Heart left ventricle (tissue), 16 donors: ENCODE measurements around the gene TMEM184B. TPM values are rescaled to one million over a fixed set of nuclear protein-coding genes. Genes with fewer than 3 reads are reported as not detected.

Source experiments
- ATAC-seq, 4 donors: fragments of 200-7000 bp; cut with Tn5 transposase; one replicate each; pipeline ENCODE4 v1.9.1; 2020 to 2022; ENCODE audit warnings: moderate library complexity in 4 of 4, mild to moderate bottlenecking in 3 of 4, moderate number of reproducible peaks in 1 of 4
- DNase-seq, 5 donors: peaks; one replicate each; pipeline ENCODE4 v3.0.0-alpha.2; 2020
- H3K27ac ChIP-seq, 12 donors: fragments of 200-600 bp; sonication (generic) in 4 of 12; one replicate each; pipeline versions ENCODE4 v1.5.0 to v1.8.0; 2016 to 2022; ENCODE audit warnings: mild to moderate bottlenecking in 2 of 12
- H3K27me3 ChIP-seq, 9 donors: fragments of 200-600 bp; sonication (generic) in 2 of 9; one replicate each; pipeline versions ENCODE4 v1.5.1 to v1.8.0; 2016 to 2022; ENCODE audit warnings: mild to moderate bottlenecking in 3 of 9
- H3K36me3 ChIP-seq, 9 donors: fragments of 200-600 bp; sonication (generic) in 2 of 9; one replicate each; pipeline versions ENCODE4 v1.5.0 to v1.8.0; 2018 to 2022; ENCODE audit warnings: mild to moderate bottlenecking in 2 of 9
- H3K4me1 ChIP-seq, 12 donors: fragments of 200-600 bp; sonication (generic) in 4 of 12; one replicate each; pipeline versions ENCODE4 v1.5.0 to v1.8.0; 2016 to 2022; ENCODE audit warnings: mild to moderate bottlenecking in 3 of 12
- H3K4me3 ChIP-seq, 12 donors: fragments of 200-600 bp; sonication (generic) in 4 of 12; one replicate each; pipeline versions ENCODE4 v1.5.0 to v1.8.0; 2017 to 2022; ENCODE audit warnings: mild to moderate bottlenecking in 9 of 12, moderate library complexity in 4 of 12
- H3K9me3 ChIP-seq, 12 donors: fragments of 200-600 bp; sonication (generic) in 4 of 12; one replicate each; pipeline versions ENCODE4 v1.5.0 to v1.8.0; 2016 to 2022; ENCODE audit warnings: mild to moderate bottlenecking in 1 of 12
- POLR2A ChIP-seq, 2 donors: fragments of 450-650 bp; IDR thresholded peaks; one replicate each; pipeline ENCODE4 v1.6.1; 2017; ENCODE audit warnings: antibody characterized with exemption in 2 of 2, mild to moderate bottlenecking in 2 of 2, moderate library complexity in 2 of 2
- WGBS, 4 donors: extraction: QIAGEN DNeasy Blood & Tissue Kit in 2 of 4; methylation state at CpG; one replicate each; pipeline versions ENCODE4 v1.1.5 to v1.1.7; 2013 to 2018; 5-methylcytosine and 5-hydroxymethylcytosine counted together
- intact Hi-C, 10 donors: fragments of 100-400 bp; cut with DNase I; formaldehyde crosslinking; loops; one replicate each; pipeline versions ENCODE4 v1.11.1 to v1.14.2; 2022
- polyA plus RNA-seq, 2 donors: library from polyadenylated mRNA; stranded (reverse); fragments of 200-250 nt; gene quantifications; one replicate each; pipeline ENCODE4 v1.2.3, GENCODE V29; 2013
- total RNA-seq, 9 donors: library from RNA; depleted of rRNA in 2 of 9; stranded (reverse); fragments of >200 nt in 2 of 9; fragmentation: NEBNext Ultra II Directional in 3 of 9; extraction: Animal tissue kit (Norgen Biotek cat#: 25700) in 3 of 9; gene quantifications; one replicate each; pipeline versions ENCODE4 v1.1.0 to v1.2.4, GENCODE V29; 2016 to 2023
- TF ChIP-seq, protein P1 (sequence below), 12 donors: fragments of 200-600 bp; sonication (generic) in 4 of 12; IDR thresholded peaks; one replicate each; pipeline versions ENCODE4 v1.5.0 to v1.8.0; 2018 to 2022; ENCODE audit warnings: antibody characterized with exemption in 12 of 12, mild to moderate bottlenecking in 5 of 12
- donor health status: ischemic (EF 13 %, LVEDD 7.1; RV severe dilation, severe dysfunction).
- donor health status: healthy with polysubstance abuse.
- donor health status: DM: no; HTN: yes; CAD: no.
- donor health status: DM: no; HTN: no; CAD: no.
- donor health status: ischemic (EF 25% LVEDD 6.9; RV normal size, moderate dysfunction).
- donor health status: ischemic (EF 25% LVEDD 5.7; RV mildly dilated, moderate dysfunction).
- donor health status: healthy.
- donor health status: DM: yes; HTN: yes; CAD: no.
- donor health status: ischemic (EF 35%, LVEDD 5.7; RV mildly dilated, moderate dysfunction).
- donor health status: nonischemic (EF 11% LVEDD 7.7; RV severe dilation, severe dysfunction).
- donor health status: DM: yes; HTN: yes; CAD: no.
- donor health status: PGD.
- donor health status: ischemic (EF 29% LVEDD 5.4; RV normal size, mild dysfunction).
- donor health status: nonischemic (EF 23%, LVEDD 6.1; RV moderate dilation, normal function).

Gene TMEM184B
- total and polyA plus RNA-seq, 11 donors: 19.5 to 103 (median 47.0) TPM

DNA sequence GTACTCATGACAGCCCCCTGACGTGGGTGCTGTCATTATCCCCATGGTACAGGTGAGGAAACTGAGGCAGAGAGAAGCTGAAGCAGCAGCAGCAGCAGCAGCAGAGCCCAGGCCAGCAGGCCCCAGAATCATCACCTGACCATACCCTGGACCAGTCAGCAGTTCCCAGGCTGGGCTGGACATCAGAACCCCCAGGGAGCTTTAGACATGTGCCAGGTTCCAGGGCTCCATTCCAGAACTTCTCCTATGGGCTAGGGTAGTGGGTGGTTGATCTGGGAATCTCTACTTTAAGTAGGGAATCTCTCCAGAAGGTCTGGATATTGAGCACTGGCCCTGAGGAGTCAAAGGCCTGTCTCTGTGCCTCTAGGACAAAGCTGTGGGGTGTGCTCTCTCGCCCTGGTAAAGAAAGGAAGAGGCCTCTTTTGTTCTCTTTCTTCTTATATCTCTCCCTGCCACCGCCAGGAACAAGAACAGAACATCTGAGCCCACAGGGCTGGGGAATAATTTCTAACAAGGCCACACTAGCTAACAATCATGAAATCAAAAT lies 44.4 kb downstream of the TMEM184B start:
- H3K4me3 ChIP-seq: no peak overlapping the region
- intact Hi-C loops: no loop called here
- no peaks in the 10 kb centered on the region for H3K27me3 ChIP-seq
- no peak for TF ChIP-seq POLR2A (IDR thresholded peaks at IDR 0.05)
- TF ChIP-seq, protein P1, sequence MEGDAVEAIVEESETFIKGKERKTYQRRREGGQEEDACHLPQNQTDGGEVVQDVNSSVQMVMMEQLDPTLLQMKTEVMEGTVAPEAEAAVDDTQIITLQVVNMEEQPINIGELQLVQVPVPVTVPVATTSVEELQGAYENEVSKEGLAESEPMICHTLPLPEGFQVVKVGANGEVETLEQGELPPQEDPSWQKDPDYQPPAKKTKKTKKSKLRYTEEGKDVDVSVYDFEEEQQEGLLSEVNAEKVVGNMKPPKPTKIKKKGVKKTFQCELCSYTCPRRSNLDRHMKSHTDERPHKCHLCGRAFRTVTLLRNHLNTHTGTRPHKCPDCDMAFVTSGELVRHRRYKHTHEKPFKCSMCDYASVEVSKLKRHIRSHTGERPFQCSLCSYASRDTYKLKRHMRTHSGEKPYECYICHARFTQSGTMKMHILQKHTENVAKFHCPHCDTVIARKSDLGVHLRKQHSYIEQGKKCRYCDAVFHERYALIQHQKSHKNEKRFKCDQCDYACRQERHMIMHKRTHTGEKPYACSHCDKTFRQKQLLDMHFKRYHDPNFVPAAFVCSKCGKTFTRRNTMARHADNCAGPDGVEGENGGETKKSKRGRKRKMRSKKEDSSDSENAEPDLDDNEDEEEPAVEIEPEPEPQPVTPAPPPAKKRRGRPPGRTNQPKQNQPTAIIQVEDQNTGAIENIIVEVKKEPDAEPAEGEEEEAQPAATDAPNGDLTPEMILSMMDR (IDR thresholded peaks at IDR 0.05): no peak
- no peak for DNase-seq
- peaks cover 0 to 93% (median 77%) of the 10 kb centered on the region in 9 donors for H3K36me3 ChIP-seq
- WGBS, 4 donors: 64 to 78% (median 69%) methylated on average over 3 of the region's 3 CpGs
- no peaks in the 10 kb centered on the region for H3K9me3 ChIP-seq
- H3K4me1 ChIP-seq: peaks cover 0 to 41% (median 18%) of the 10 kb centered on the region in 12 donors
- H3K27ac ChIP-seq: peak overlapping the region; percentile 35 to 88 (median 71)
- peak in 2 of 4 donors; percentile 1 to 4 for ATAC-seq

DNA sequence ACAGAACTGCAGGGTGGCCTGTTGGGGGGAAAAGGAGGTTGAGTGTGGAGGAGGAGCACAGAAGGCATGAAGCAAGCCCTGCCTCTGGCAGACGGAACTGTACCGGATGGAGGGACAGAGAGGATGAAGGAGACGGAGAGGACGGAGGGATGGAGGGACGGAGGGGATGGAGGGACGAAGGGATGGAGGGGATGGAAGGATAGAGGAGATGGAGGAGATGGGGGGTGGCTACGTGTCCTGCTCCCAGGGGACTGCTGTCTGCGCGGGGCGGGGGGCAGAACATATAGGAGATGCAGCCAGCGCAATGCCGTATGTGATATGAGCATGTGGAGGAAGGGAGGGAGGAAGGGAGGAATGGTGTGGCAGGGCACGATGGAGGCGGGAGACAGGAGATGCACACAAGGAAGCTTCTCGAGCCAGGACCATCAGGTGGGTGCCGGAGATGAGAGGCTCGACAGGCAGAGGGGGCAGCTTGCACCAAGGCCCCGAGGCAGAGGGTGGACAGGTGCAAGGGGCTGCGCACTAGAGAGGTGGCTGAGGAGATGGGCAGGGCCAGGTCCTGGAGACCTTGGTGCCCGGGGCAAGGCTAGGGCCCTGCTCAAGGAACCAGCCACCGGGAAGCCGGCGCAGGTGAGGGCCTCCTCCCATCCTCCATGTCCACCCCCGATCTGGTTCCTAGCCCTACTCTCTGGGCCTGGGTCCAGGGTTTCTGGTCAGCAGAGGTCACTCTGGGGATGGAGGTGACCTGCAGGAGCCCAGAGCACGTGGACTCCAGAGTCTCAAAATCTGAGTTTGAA lies 45.8 kb downstream of the TMEM184B start:
- H3K4me3 ChIP-seq: no peak overlapping the region
- peaks cover 0 to 45% (median 19%) of the 10 kb centered on the region in 12 donors for H3K4me1 ChIP-seq
- intact Hi-C loops: no loop called here
- peaks cover 0 to 85% (median 76%) of the 10 kb centered on the region in 9 donors for H3K36me3 ChIP-seq
- no peaks in the 10 kb centered on the region for H3K27me3 ChIP-seq
- TF ChIP-seq POLR2A (IDR thresholded peaks at IDR 0.05): no peak
- TF ChIP-seq, protein P1 (IDR thresholded peaks at IDR 0.05): no peak
- H3K27ac ChIP-seq: peak overlapping the region in 5 of 12 donors; percentile 69 to 88 (median 74)
- DNase-seq (no peak), ATAC-seq (no peak)
- no peaks in the 10 kb centered on the region for H3K9me3 ChIP-seq
- 90 to 94% (median 92%) methylated on average over 23 to 25 of the region's 25 CpGs for WGBS, 4 donors

DNA sequence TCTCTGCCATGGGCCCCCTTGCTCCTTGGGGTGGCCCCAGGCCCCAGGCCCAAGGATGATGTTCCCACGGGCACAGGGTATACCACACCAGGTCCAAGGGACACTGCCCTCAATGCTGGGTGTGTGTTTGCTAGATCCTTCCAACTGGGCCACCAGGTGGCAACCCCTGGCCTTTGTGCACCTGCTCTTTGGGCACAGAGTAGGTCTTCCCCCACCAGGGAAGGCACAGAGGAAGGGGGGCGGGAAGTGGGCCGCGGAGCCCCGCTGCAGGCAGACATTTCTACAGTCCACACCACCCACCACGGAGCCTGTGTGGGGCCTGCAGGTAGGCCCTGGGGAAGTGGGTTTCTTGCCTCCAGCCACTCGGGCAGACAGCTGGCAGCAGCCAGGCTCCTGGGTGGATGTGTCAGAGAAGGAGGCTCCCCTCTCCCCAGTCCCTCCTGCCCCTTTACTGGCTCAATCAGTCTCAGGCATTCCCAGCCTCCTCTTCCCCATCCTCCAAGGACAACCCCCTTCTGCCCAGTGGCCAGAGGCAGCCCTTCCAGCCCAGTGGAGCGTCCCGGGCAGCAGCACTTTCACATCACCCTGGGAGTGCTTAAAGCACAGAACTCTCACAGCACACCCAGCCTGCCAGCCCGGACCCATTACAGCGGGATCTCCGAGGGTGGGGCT lies 49.4 kb downstream of the TMEM184B start:
- no peak for ATAC-seq
- no peaks in the 10 kb centered on the region for H3K27me3 ChIP-seq
- H3K9me3 ChIP-seq: no peaks in the 10 kb centered on the region
- intact Hi-C loops: no loop called here
- WGBS, 4 donors: 81 to 89% (median 84%) methylated on average over 11 to 12 of the region's 12 CpGs
- DNase-seq: no peak
- TF ChIP-seq, protein P1 (IDR thresholded peaks at IDR 0.05): no peak
- no peak for TF ChIP-seq POLR2A (IDR thresholded peaks at IDR 0.05)
- H3K36me3 ChIP-seq: peaks cover 0 to 73% (median 63%) of the 10 kb centered on the region in 9 donors
- no peak overlapping the region for H3K4me3 ChIP-seq
- H3K4me1 ChIP-seq: peaks cover 4 to 44% (median 23%) of the 10 kb centered on the region in 12 donors
- H3K27ac ChIP-seq: peak overlapping the region in 2 of 12 donors; percentile 44 to 52

DNA sequence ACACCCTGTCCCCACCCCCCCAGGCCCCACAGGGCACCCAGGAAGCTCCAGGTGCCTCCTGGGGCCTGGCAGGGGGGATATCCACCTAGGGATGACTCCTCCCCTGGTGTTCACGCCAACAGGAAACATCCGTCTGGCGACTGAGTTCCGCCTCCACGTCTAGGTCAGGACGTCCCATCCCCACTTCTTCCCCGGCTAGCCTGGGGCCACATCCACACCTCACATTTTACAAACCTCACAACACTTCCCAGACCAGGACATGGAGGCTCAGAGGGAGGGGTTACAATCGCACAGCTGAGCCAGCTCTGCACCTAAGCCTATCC lies 50.1 kb downstream of the TMEM184B start:
- Histone ChIP-seq H3K4me1 (peaks cover 4 to 44% (median 26%) of the 10 kb centered on the region in 12 donors), H3K4me3 (no peak overlapping the region), H3K36me3 (peaks cover 0 to 66% (median 57%) of the 10 kb centered on the region in 9 donors), H3K9me3 (no peaks in the 10 kb centered on the region), H3K27ac (peak overlapping the region in 2 of 12 donors; percentile 44 to 52), H3K27me3 (no peaks in the 10 kb centered on the region)
- DNase-seq (no peak), ATAC-seq (no peak)
- intact Hi-C loops: no loop called here
- TF ChIP-seq, protein P1 (IDR thresholded peaks at IDR 0.05): no peak
- no peak for TF ChIP-seq POLR2A (IDR thresholded peaks at IDR 0.05)
- 63 to 76% (median 65%) methylated on average over 8 of the region's 8 CpGs for WGBS, 4 donors
